WERI-Rb-1 (cell line): Measurements from ENCODE around the gene ZNF525.
"Not testable (repeated sequence)": the region's sequence is repeated elsewhere in the genome, so short reads cannot be mapped to it uniquely, and the experiment has no call there.

ENCODE experiments used
- DNase-seq: peaks from one replicate; pipeline ENCODE4 v3.0.0-alpha.2; 2020
- H3K27ac ChIP-seq: fragments of 250-450 bp; sonication (Bioruptor Pico); 2 replicates; pipeline ENCODE4 v1.5.1; 2020; ENCODE audit warnings: mild to moderate bottlenecking, moderate library complexity
- H3K27me3 ChIP-seq: fragments of 250-450 bp; sonication (Bioruptor Pico); 2 replicates; pipeline ENCODE4 v1.5.1; 2021; ENCODE audit warnings: mild to moderate bottlenecking, low read depth, moderate library complexity; ENCODE audit not compliant: insufficient read depth, severe bottlenecking
- H3K36me3 ChIP-seq: fragments of 250-450 bp; sonication (Bioruptor Pico); 2 replicates; pipeline ENCODE4 v1.5.1; 2020; ENCODE audit warnings: mild to moderate bottlenecking, moderate library complexity
- H3K4me3 ChIP-seq: 2 replicates; pipeline ENCODE4 v1.5.1; 2011; ENCODE audit warnings: low read depth, mild to moderate bottlenecking, control low read depth, low read length
- H3K9me3 ChIP-seq: fragments of 250-450 bp; sonication (Bioruptor Pico); 2 replicates; pipeline ENCODE4 v1.5.1; 2021; ENCODE audit warnings: mild to moderate bottlenecking, moderate library complexity; ENCODE audit not compliant: severe bottlenecking
- CTCF ChIP-seq: IDR thresholded peaks from 2 replicates; pipeline ENCODE4 v1.5.1; 2011; ENCODE audit warnings: low read depth, mild to moderate bottlenecking, control low read depth, inconsistent platforms, low read length

The ZNF525 gene

GRCh38 chr19:53355739-53356138 is 9.8 kb upstream of the ZNF525 start:
- peaks cover 7% of the 10 kb centered on the region for H3K36me3 ChIP-seq
- H3K27ac ChIP-seq = no peak overlapping the region
- no peak for DNase-seq
- H3K9me3 ChIP-seq = peaks cover 9% of the 10 kb centered on the region
- no peak overlapping the region for H3K4me3 ChIP-seq
- H3K27me3 ChIP-seq = no peaks in the 10 kb centered on the region
- no peak for TF ChIP-seq CTCF

GRCh38 chr19:53357821-53358581 is 7.5 kb upstream of the ZNF525 start:
- Histone ChIP-seq H3K36me3 (no peaks in the 10 kb centered on the region), H3K4me3 (no peak overlapping the region), H3K27ac (no peak overlapping the region), H3K27me3 (no peaks in the 10 kb centered on the region), H3K9me3 (peaks cover 9% of the 10 kb centered on the region)
- no peak for TF ChIP-seq CTCF
- peak; percentile 9 for DNase-seq

GRCh38 chr19:53360056-53360455 is 5.4 kb upstream of the ZNF525 start:
- not testable (repeated sequence) for DNase-seq

GRCh38 chr19:53365899-53366493 is 491 bp downstream of the ZNF525 start:
- peaks cover 8% of the 10 kb centered on the region for H3K27me3 ChIP-seq
- no peaks in the 10 kb centered on the region for H3K9me3 ChIP-seq
- TF ChIP-seq CTCF = no peak
- H3K36me3 ChIP-seq = no peaks in the 10 kb centered on the region
- H3K4me3 ChIP-seq = peak overlapping the region; percentile 78
- peak; percentile 48 for DNase-seq
- H3K27ac ChIP-seq = peak overlapping the region; percentile 66

More at GRCh38 chr19:53360056-53360455, 5.4 kb upstream of the ZNF525 start:
- H3K27ac ChIP-seq, H3K9me3 ChIP-seq, H3K4me3 ChIP-seq, H3K36me3 ChIP-seq, H3K27me3 ChIP-seq: not testable (repeated sequence)

GRCh38 chr19:53372196-53372595 is 6.7 kb downstream of the ZNF525 start:
- Histone ChIP-seq H3K27ac (no peak overlapping the region), H3K36me3 (no peaks in the 10 kb centered on the region), H3K4me3 (no peak overlapping the region), H3K27me3 (no peaks in the 10 kb centered on the region), H3K9me3 (no peaks in the 10 kb centered on the region)
- no peak for TF ChIP-seq CTCF
- no peak for DNase-seq

GRCh38 chr19:53374288-53374687 is 8.8 kb downstream of the ZNF525 start:
- Histone ChIP-seq H3K27ac (no peak overlapping the region), H3K9me3 (no peaks in the 10 kb centered on the region), H3K27me3 (no peaks in the 10 kb centered on the region), H3K4me3 (no peak overlapping the region), H3K36me3 (peaks cover 2% of the 10 kb centered on the region)
- no peak for TF ChIP-seq CTCF
- no peak for DNase-seq
